Brain pericyte (primary cell): ENCODE measurements around the gene ONECUT3.

Source experiments
- DNase-seq: peaks from one replicate; pipeline ENCODE4 v3.0.0-alpha.2; 2012; ENCODE audit warnings: low read depth, low spot score

Gene ONECUT3

GRCh38 chr19:1814833-1815604 is 61.7 kb downstream of the ONECUT3 start:
- DNase-seq, result no peak

- DNase-seq, result no peak
Measured at GRCh38 chr19:1815605-1816529, 62.6 kb downstream of the ONECUT3 start.

- DNase-seq, result no peak
Measured at GRCh38 chr19:1816530-1817298, 63.4 kb downstream of the ONECUT3 start.

GRCh38 chr19:1817553-1818179 is 64.4 kb downstream of the ONECUT3 start:
- DNase-seq, result no peak

- DNase-seq, result no peak
Measured at GRCh38 chr19:1818549-1819195, 65.4 kb downstream of the ONECUT3 start.

GRCh38 chr19:1819341-1820255 is 66.3 kb downstream of the ONECUT3 start:
- no peak for DNase-seq

GRCh38 chr19:1822210-1822609 is 68.9 kb downstream of the ONECUT3 start:
- DNase-seq, result no peak

GRCh38 chr19:1823020-1823419 is 69.7 kb downstream of the ONECUT3 start:
- no peak for DNase-seq

GRCh38 chr19:1823539-1824251 is 70.4 kb downstream of the ONECUT3 start:
- DNase-seq, result no peak

GRCh38 chr19:1824252-1824622 is 70.9 kb downstream of the ONECUT3 start:
- no peak for DNase-seq

- DNase-seq, result peak; percentile 33
Measured at GRCh38 chr19:1825909-1826556, 72.7 kb downstream of the ONECUT3 start.

- DNase-seq, result no peak
Measured at GRCh38 chr19:1826557-1827521, 73.5 kb downstream of the ONECUT3 start.

- DNase-seq, result no peak
Measured at GRCh38 chr19:1827566-1828278, 74.4 kb downstream of the ONECUT3 start.

GRCh38 chr19:1828279-1829238 is 75.3 kb downstream of the ONECUT3 start:
- DNase-seq, result no peak

- no peak for DNase-seq
Measured at GRCh38 chr19:1829958-1830357, 76.7 kb downstream of the ONECUT3 start.

- no peak for DNase-seq
Measured at GRCh38 chr19:1830568-1830967, 77.3 kb downstream of the ONECUT3 start.
